GM23338 (cell line): ENCODE data around the gene NSD1. TPM values are rescaled to one million over a fixed set of nuclear protein-coding genes. Genes with fewer than 3 reads are reported as not detected.

Experiments used
- ATAC-seq: fragments of 200-7000 bp; cut with Tn5 transposase; 3 replicates; pipeline ENCODE4 v1.9.1; 2020
- DNase-seq: peaks from one replicate; pipeline ENCODE4 v3.0.0-alpha.2; 2015; ENCODE audit warnings: low spot score
- H2AFZ ChIP-seq: fragments of 200-600 bp; sonication (generic); 2 replicates; pipeline ENCODE4 v1.8.0; 2016; ENCODE audit warnings: antibody characterized with exemption, mild to moderate bottlenecking, moderate library complexity
- H3F3A ChIP-seq: fragments of 200-600 bp; sonication (generic); replicated peaks from 2 replicates; pipeline ENCODE4 v1.8.0; 2017; ENCODE audit warnings: antibody characterized with exemption, mixed run types, low read depth
- H3K27ac ChIP-seq: fragments of 200-600 bp; sonication (generic); 2 replicates; pipeline ENCODE4 v1.6.1; 2016; ENCODE audit warnings: low read depth
- H3K27me3 ChIP-seq: fragments of 200-600 bp; sonication (generic); 2 replicates; pipeline ENCODE4 v1.8.0; 2016; ENCODE audit warnings: mild to moderate bottlenecking, mixed run types, moderate library complexity; ENCODE audit not compliant: insufficient read depth
- H3K36me3 ChIP-seq: fragments of 200-600 bp; sonication (generic); 2 replicates; pipeline ENCODE4 v1.8.0; 2016; ENCODE audit warnings: mild to moderate bottlenecking; ENCODE audit not compliant: insufficient read depth
- H3K4me1 ChIP-seq: fragments of 200-600 bp; sonication (generic); 2 replicates; pipeline ENCODE4 v1.8.0; 2016; ENCODE audit warnings: mild to moderate bottlenecking, moderate library complexity; ENCODE audit not compliant: insufficient read depth
- H3K4me2 ChIP-seq: fragments of 200-600 bp; sonication (generic); 2 replicates; pipeline ENCODE4 v1.7.1; 2017; ENCODE audit warnings: mixed run types
- H3K4me3 ChIP-seq: fragments of 200-600 bp; sonication (generic); 2 replicates; pipeline ENCODE4 v1.6.1; 2016; ENCODE audit warnings: mixed run types
- H3K79me2 ChIP-seq: fragments of 200-600 bp; sonication (generic); replicated peaks from 2 replicates; pipeline ENCODE4 v1.8.0; 2017; ENCODE audit warnings: mild to moderate bottlenecking; ENCODE audit not compliant: insufficient read depth
- H3K9me2 ChIP-seq: fragments of 200-600 bp; sonication (generic); 2 replicates; pipeline ENCODE4 v1.8.0; 2017; ENCODE audit not compliant: insufficient read depth
- H4K20me1 ChIP-seq: fragments of 200-600 bp; sonication (generic); replicated peaks from 2 replicates; pipeline ENCODE4 v1.8.0; 2017; ENCODE audit warnings: mild to moderate bottlenecking; ENCODE audit not compliant: insufficient read depth
- H3K27ac Mint-ChIP-seq: 2 replicates; pipeline ENCODE4 v1.8.0; 2020; ENCODE audit warnings: inconsistent platforms, mild to moderate bottlenecking, moderate library complexity, mixed read lengths
- H3K27me3 Mint-ChIP-seq: 3 replicates; pipeline ENCODE4 v1.8.0; 2022; ENCODE audit warnings: low read depth, mild to moderate bottlenecking, moderate library complexity, mixed read lengths, inconsistent platforms; ENCODE audit not compliant: insufficient read depth, poor library complexity
- H3K36me3 Mint-ChIP-seq: 3 replicates; pipeline ENCODE4 v1.8.0; 2021; ENCODE audit warnings: low read depth, mild to moderate bottlenecking, inconsistent platforms, moderate library complexity, mixed read lengths
- H3K4me1 Mint-ChIP-seq: 3 replicates; pipeline ENCODE4 v1.8.0; 2020; ENCODE audit warnings: mild to moderate bottlenecking, inconsistent platforms, mixed read lengths
- H3K4me3 Mint-ChIP-seq: 3 replicates; pipeline ENCODE4 v1.8.0; 2021; ENCODE audit warnings: moderate library complexity, mild to moderate bottlenecking, inconsistent platforms, mixed read lengths
- H3K9me3 Mint-ChIP-seq: 3 replicates; pipeline ENCODE4 v1.8.0; 2020; ENCODE audit warnings: moderate library complexity, mild to moderate bottlenecking, inconsistent platforms, mixed read lengths
- CTCF ChIP-seq, 2 experiments: fragments of 200-600 bp in 1 of 2; sonication (generic) in 1 of 2; conservative IDR thresholded peaks; 2 replicates each; pipeline versions ENCODE4 v1.5.1 to v1.6.1; 2016 to 2017; ENCODE audit warnings: antibody characterized with exemption in 2 of 2, low read depth in 2 of 2, mild to moderate bottlenecking in 2 of 2, moderate library complexity in 1 of 2
- polyA plus RNA-seq: library from polyadenylated mRNA; unstranded; fragments of >200 nt; fragmentation: Nextera tagmentation; extraction: Ambion mirVana; gene quantifications from 2 replicates; pipeline ENCODE4 v1.2.1, GENCODE V29; 2016
- total RNA-seq: library from RNA; depleted of rRNA; stranded (reverse); fragments of >200 nt; shearing (Covaris generic); gene quantifications from 2 replicates; pipeline ENCODE4 v1.2.3, GENCODE V29; 2014
- TF ChIP-seq, protein P1 (sequence below): fragments of 250-450 bp; sonication (Bioruptor Pico); IDR thresholded peaks from 2 replicates; pipeline ENCODE4 v1.5.0; 2020; ENCODE audit warnings: mild to moderate bottlenecking, moderate library complexity

NSD1 gene
- total and polyA plus RNA-seq, 2 experiments from 2014 or later: 96.4 to 106 TPM

- peak; percentile 40 for ATAC-seq
- no peaks in the 10 kb centered on the region for H4K20me1 ChIP-seq
Observed at GRCh38 chr5:177105691-177106476, 27.7 kb upstream of the NSD1 start.

More at GRCh38 chr5:177105691-177106476, 27.7 kb upstream of the NSD1 start:
- Histone ChIP-seq H3K27ac (no peak overlapping the region), H3K4me1 (0 out of 2 replicates have a peak, but pooled peaks cover 6% of the 10 kb centered on the region), H3K4me3 (no peak overlapping the region), H3K79me2 (no peaks in the 10 kb centered on the region), H3F3A (no peaks in the 10 kb centered on the region), H3K36me3 (no peaks in the 10 kb centered on the region), H3K27me3 (no peaks in the 10 kb centered on the region), H2AFZ (peak overlapping the region; percentile 76), H3K9me2 (no peaks in the 10 kb centered on the region), H3K4me2 (no peak overlapping the region; the same call in 1 of the 2 replicates)
- Mint-ChIP-seq H3K4me1 (peaks cover 9% of the 10 kb centered on the region; the same call in 1 of the 3 replicates), H3K27ac (no peak overlapping the region), H3K4me3 (no peak overlapping the region), H3K36me3 (no peaks in the 10 kb centered on the region), H3K27me3 (peaks cover 10% of the 10 kb centered on the region), H3K9me3 (no peaks in the 10 kb centered on the region)
- DNase-seq: no peak
- TF ChIP-seq CTCF (conservative IDR thresholded peaks at IDR 0.05; ENCODE audit: low read depth in 2 of 2): 0 out of 4 replicates have a peak, but pooled peaks of 1 of the 2 experiments have one; percentile 9
- TF ChIP-seq, protein P1, sequence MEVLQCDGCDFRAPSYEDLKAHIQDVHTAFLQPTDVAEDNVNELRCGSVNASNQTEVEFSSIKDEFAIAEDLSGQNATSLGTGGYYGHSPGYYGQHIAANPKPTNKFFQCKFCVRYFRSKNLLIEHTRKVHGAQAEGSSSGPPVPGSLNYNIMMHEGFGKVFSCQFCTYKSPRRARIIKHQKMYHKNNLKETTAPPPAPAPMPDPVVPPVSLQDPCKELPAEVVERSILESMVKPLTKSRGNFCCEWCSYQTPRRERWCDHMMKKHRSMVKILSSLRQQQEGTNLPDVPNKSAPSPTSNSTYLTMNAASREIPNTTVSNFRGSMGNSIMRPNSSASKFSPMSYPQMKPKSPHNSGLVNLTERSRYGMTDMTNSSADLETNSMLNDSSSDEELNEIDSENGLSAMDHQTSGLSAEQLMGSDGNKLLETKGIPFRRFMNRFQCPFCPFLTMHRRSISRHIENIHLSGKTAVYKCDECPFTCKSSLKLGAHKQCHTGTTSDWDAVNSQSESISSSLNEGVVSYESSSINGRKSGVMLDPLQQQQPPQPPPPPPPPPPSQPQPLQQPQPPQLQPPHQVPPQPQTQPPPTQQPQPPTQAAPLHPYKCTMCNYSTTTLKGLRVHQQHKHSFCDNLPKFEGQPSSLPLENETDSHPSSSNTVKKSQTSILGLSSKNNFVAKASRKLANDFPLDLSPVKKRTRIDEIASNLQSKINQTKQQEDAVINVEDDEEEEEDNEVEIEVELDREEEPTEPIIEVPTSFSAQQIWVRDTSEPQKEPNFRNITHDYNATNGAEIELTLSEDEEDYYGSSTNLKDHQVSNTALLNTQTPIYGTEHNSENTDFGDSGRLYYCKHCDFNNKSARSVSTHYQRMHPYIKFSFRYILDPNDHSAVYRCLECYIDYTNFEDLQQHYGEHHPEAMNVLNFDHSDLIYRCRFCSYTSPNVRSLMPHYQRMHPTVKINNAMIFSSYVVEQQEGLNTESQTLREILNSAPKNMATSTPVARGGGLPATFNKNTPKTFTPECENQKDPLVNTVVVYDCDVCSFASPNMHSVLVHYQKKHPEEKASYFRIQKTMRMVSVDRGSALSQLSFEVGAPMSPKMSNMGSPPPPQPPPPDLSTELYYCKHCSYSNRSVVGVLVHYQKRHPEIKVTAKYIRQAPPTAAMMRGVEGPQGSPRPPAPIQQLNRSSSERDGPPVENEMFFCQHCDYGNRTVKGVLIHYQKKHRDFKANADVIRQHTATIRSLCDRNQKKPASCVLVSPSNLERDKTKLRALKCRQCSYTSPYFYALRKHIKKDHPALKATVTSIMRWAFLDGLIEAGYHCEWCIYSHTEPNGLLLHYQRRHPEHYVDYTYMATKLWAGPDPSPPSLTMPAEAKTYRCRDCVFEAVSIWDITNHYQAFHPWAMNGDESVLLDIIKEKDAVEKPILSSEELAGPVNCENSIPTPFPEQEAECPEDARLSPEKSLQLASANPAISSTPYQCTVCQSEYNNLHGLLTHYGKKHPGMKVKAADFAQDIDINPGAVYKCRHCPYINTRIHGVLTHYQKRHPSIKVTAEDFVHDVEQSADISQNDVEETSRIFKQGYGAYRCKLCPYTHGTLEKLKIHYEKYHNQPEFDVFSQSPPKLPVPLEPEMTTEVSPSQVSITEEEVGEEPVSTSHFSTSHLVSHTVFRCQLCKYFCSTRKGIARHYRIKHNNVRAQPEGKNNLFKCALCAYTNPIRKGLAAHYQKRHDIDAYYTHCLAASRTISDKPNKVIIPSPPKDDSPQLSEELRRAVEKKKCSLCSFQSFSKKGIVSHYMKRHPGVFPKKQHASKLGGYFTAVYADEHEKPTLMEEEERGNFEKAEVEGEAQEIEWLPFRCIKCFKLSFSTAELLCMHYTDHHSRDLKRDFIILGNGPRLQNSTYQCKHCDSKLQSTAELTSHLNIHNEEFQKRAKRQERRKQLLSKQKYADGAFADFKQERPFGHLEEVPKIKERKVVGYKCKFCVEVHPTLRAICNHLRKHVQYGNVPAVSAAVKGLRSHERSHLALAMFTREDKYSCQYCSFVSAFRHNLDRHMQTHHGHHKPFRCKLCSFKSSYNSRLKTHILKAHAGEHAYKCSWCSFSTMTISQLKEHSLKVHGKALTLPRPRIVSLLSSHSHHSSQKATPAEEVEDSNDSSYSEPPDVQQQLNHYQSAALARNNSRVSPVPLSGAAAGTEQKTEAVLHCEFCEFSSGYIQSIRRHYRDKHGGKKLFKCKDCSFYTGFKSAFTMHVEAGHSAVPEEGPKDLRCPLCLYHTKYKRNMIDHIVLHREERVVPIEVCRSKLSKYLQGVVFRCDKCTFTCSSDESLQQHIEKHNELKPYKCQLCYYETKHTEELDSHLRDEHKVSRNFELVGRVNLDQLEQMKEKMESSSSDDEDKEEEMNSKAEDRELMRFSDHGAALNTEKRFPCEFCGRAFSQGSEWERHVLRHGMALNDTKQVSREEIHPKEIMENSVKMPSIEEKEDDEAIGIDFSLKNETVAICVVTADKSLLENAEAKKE: no peak
